Umbilical cord (tissue), 2 donors: Measurements from ENCODE around the gene LDHB. TPM values are rescaled to one million over a fixed set of nuclear protein-coding genes. Genes with fewer than 3 reads are reported as not detected.
"Not testable (repeated sequence)": the region's sequence is repeated elsewhere in the genome, so short reads cannot be mapped to it uniquely, and the experiment has no call there.

Experiments used
- DNase-seq: peaks from one replicate; pipeline ENCODE4 v3.0.0-alpha.2; 2015; ENCODE audit warnings: low spot score
- total RNA-seq: library from RNA; depleted of rRNA; stranded (reverse); fragments of >200 nt; gene quantifications from one replicate; pipeline ENCODE4 v1.2.3, GENCODE V29; 2014; ENCODE audit warnings: low replicate concordance; ENCODE audit not compliant: insufficient read depth

Gene LDHB
- total RNA-seq, 1 donor from 2014 or later, result 140 TPM

- no peak for DNase-seq
These were observed 49.4 kb downstream of the LDHB start for GRCh38 chr12:21608196-21608595.

- peak; percentile 36 for DNase-seq
These were observed 49.9 kb downstream of the LDHB start for GRCh38 chr12:21607701-21608100.

- DNase-seq, result no peak
These were observed 51.5 kb downstream of the LDHB start for GRCh38 chr12:21606175-21606574.

- no peak for DNase-seq
These were observed 53.2 kb downstream of the LDHB start, which contains the start of gene GYS2 for GRCh38 chr12:21604245-21605101. Gene GYS2, minus strand, starts transcription at chr12:21604847. Its CDS starts 255 bp downstream, at chr12:21604592.

- DNase-seq, result no peak
These were observed 54.9 kb downstream of the LDHB start for GRCh38 chr12:21602774-21603173.

- DNase-seq, result no peak
These were observed 57.4 kb downstream of the LDHB start for GRCh38 chr12:21600196-21600595.

- DNase-seq, result no peak
These were observed 58.3 kb downstream of the LDHB start for GRCh38 chr12:21599143-21599999.

- no peak for DNase-seq
These were observed 59.0 kb downstream of the LDHB start for GRCh38 chr12:21598651-21599050.

- DNase-seq, result not testable (repeated sequence)
These were observed 62.3 kb downstream of the LDHB start for GRCh38 chr12:21595356-21595755.

GRCh38 chr12:21585485-21585884, 72.2 kb downstream of the LDHB start:
- no peak for DNase-seq

Other genes with a start within 250 kb of the LDHB start
- 21.4 TPM for gene PYROXD1, start 220.2 kb downstream of the LDHB start, total RNA-seq
- gene RECQL, start 156.2 kb downstream of the LDHB start, total RNA-seq, result 49.1 TPM
- gene GOLT1B, start 156.1 kb downstream of the LDHB start, total RNA-seq, result 48.6 TPM
- gene SPX, start 131.5 kb downstream of the LDHB start, total RNA-seq, result 7.7 TPM
- 0.48 TPM for gene GYS2, start 53.0 kb downstream of the LDHB start, total RNA-seq
- gene KCNJ8, start 116.9 kb upstream of the LDHB start, total RNA-seq, result 13.7 TPM